Measurements from ENCODE around the gene ORC3. TPM values are rescaled to one million over a fixed set of nuclear protein-coding genes. Genes with fewer than 3 reads are reported as not detected.

Gene ORC3
- total and polyA plus RNA-seq, 2 of the 4 experiments (the other 2 are of a cell fraction): 22.3 to 30.6 TPM

- Histone ChIP-seq H3K27ac (ENCODE audit: insufficient read depth, low read length) (peak overlapping the region; percentile 47; the same call in 1 of the 2 replicates), H2BK20ac (ENCODE audit: low read depth, low read length) (no peak overlapping the region), H2AFZ (replicated peaks; ENCODE audit: low read length, poor library complexity) (no peak overlapping the region), H3K9me3 (ENCODE audit: control insufficient read depth, insufficient read depth, low read length) (no peaks in the 10 kb centered on the region), H2BK5ac (ENCODE audit: low read depth, low read length, poor library complexity, severe bottlenecking) (no peak overlapping the region), H4K5ac (ENCODE audit: low read depth, low read length) (no peak overlapping the region), H3K18ac (ENCODE audit: low read depth, low read length) (no peak overlapping the region), H2BK120ac (ENCODE audit: low read depth, low read length) (no peak overlapping the region), H2BK15ac (ENCODE audit: low read depth, low read length) (no peak overlapping the region), H2AK9ac (replicated peaks; ENCODE audit: low read depth, low read length, poor library complexity) (no peak overlapping the region), H4K91ac (ENCODE audit: insufficient read depth, low read depth, low read length) (no peak overlapping the region), H3K4me1 (ENCODE audit: control insufficient read depth, insufficient read depth, low read length) (peaks cover 11% of the 10 kb centered on the region), H4K20me1 (ENCODE audit: insufficient read depth, low read length) (peaks cover 85% of the 10 kb centered on the region), H3K23ac (ENCODE audit: low read depth, low read length) (no peak overlapping the region), H4K8ac (ENCODE audit: low read depth in 2 of 2, low read length in 2 of 2) (no peak overlapping the region), H3K27me3 (ENCODE audit: control insufficient read depth, insufficient read depth, low read length) (no peaks in the 10 kb centered on the region), H3K4ac (ENCODE audit: low read depth, low read length) (no peak overlapping the region), H3K4me3 (ENCODE audit: insufficient read depth, low read depth, low read length) (no peak overlapping the region), H3K9ac (ENCODE audit: low read depth, low read length) (no peak overlapping the region), H3K9me1 (ENCODE audit: insufficient read depth, low read length) (peaks cover 8% of the 10 kb centered on the region; the same call in 1 of the 2 replicates), H3K4me2 (ENCODE audit: low read depth, low read length) (no peak overlapping the region), H3K14ac (replicated peaks; ENCODE audit: low read depth, low read length) (no peak overlapping the region), H3K79me1 (ENCODE audit: low read depth in 1 of 2, low read length in 2 of 2) (peaks cover 0 to 44% of the 10 kb centered on the region in 2 experiments; a peak in 2 of 4 replicates), H3K36me3 (ENCODE audit: control insufficient read depth, insufficient read depth, low read length) (peaks cover 6% of the 10 kb centered on the region; the same call in 1 of the 2 replicates), H2AK5ac (ENCODE audit: low read depth, low read length) (no peak overlapping the region), H3K56ac (ENCODE audit: extremely low read depth, insufficient read depth, low read length) (no peak overlapping the region)
- ATAC-seq (ENCODE audit: low read depth): no peak
- BruUV-seq (replicated peaks): no TSS peak
- ChIA-PET CTCF (interaction anchor here (0.7 to 1.3 kb wide), 2 partner anchors 16 to 100 kb away, joined by 3 read pairs; no protein-coding TSS in a partner anchor), POLR2A (ENCODE audit: unreplicated experiment) (no interaction called here)
- no CpG with 5 or more reads among the region's 3 CpGs for WGBS, 2 experiments (ENCODE audit: extremely low coverage in 2 of 2, insufficient read length in 1 of 2)
- intact Hi-C loops (cut with micrococcal nuclease) (no loop called here), in situ Hi-C loops (cut with MboI; ENCODE audit: low sequenced_read_pairs) (no loop called here), dilution Hi-C loops (cut with HindIII; ENCODE audit: low sequenced_read_pairs, unreplicated experiment) (no loop called here)
- no peak for DNase-seq
- TF ChIP-seq CHD1 (IDR thresholded peaks at IDR 0.05; ENCODE audit: low read depth, low read length) (no peak), CTCF (conservative IDR thresholded peaks at IDR 0.05; ENCODE audit: low read depth, low read length) (no peak), BHLHE40 (IDR thresholded peaks at IDR 0.05; ENCODE audit: low read depth, low read length) (no peak), USF2 (IDR thresholded peaks at IDR 0.05; ENCODE audit: low read depth, low read length) (no peak), FOS (IDR thresholded peaks at IDR 0.05; ENCODE audit: low read depth, low read length) (no peak), MXI1 (IDR thresholded peaks at IDR 0.05; ENCODE audit: borderline replicate concordance, low read depth, low read length) (no peak), CEBPB (IDR thresholded peaks at IDR 0.05; ENCODE audit: low read depth, low read length) (no peak), SMC3 (IDR thresholded peaks at IDR 0.05; ENCODE audit: low read depth, low read length) (no peak), POLR2A (IDR thresholded peaks at IDR 0.05; ENCODE audit: low read depth, low read length) (no peak), RAD21 (IDR thresholded peaks at IDR 0.05; ENCODE audit: low read length) (no peak), MAFK (IDR thresholded peaks at IDR 0.05; ENCODE audit: low read depth, low read length) (no peak), NFE2L2 (IDR thresholded peaks at IDR 0.05; ENCODE audit: low read depth, low read length) (no peak), RFX5 (IDR thresholded peaks at IDR 0.05; ENCODE audit: low read depth, low read length) (no peak), ELK1 (IDR thresholded peaks at IDR 0.05; ENCODE audit: borderline replicate concordance, low read depth, low read length) (no peak)
These were observed 94.0 kb downstream of the ORC3 start for GRCh38 chr6:87683890-87684289.

Data from IMR-90 (cell line).